H9 (cell line): ENCODE results near the gene PPP1R14C. TPM values are rescaled to one million over a fixed set of nuclear protein-coding genes. Genes with fewer than 3 reads are reported as not detected.

Experiments
- DNase-seq: peaks from one replicate; pipeline ENCODE4 v3.0.0-alpha.2; 2017
- H2AFZ ChIP-seq: one replicate; pipeline ENCODE4 v1.6.1; 2013; ENCODE audit warnings: mild to moderate bottlenecking, low read length, control low read depth, moderate library complexity
- H2AK5ac ChIP-seq: 2 replicates; pipeline ENCODE4 v1.6.1; 2013; ENCODE audit warnings: low read length, control low read depth, mixed read lengths; ENCODE audit not compliant: insufficient read length
- H2BK120ac ChIP-seq: one replicate; pipeline ENCODE4 v1.6.1; 2013; ENCODE audit warnings: low read depth, mild to moderate bottlenecking, low read length, control low read depth, inconsistent platforms; ENCODE audit not compliant: poor library complexity, severe bottlenecking
- H2BK12ac ChIP-seq: 2 replicates; pipeline ENCODE4 v1.6.1; 2013; ENCODE audit warnings: low read length, control low read depth, mixed read lengths, low read depth; ENCODE audit not compliant: insufficient read length
- H2BK15ac ChIP-seq: 2 replicates; pipeline ENCODE4 v1.6.1; 2013; ENCODE audit warnings: low read depth, low read length, control low read depth
- H2BK20ac ChIP-seq: one replicate; pipeline ENCODE4 v1.6.1; 2013; ENCODE audit warnings: low read depth, mild to moderate bottlenecking, low read length, control low read depth, inconsistent platforms; ENCODE audit not compliant: poor library complexity, severe bottlenecking
- H2BK5ac ChIP-seq: 2 replicates; pipeline ENCODE4 v1.6.1; 2013; ENCODE audit warnings: low read length, control low read depth, mixed read lengths; ENCODE audit not compliant: insufficient read length
- H3K14ac ChIP-seq: 2 replicates; pipeline ENCODE4 v1.6.1; 2013; ENCODE audit warnings: low read length, control low read depth; ENCODE audit not compliant: insufficient read depth
- H3K18ac ChIP-seq: 2 replicates; pipeline ENCODE4 v1.6.1; 2013; ENCODE audit warnings: low read depth, mild to moderate bottlenecking, mixed read lengths, low read length, control low read depth; ENCODE audit not compliant: insufficient read length
- H3K23ac ChIP-seq: 2 replicates; pipeline ENCODE4 v1.6.1; 2013; ENCODE audit warnings: low read length, control low read depth, mixed read lengths, low read depth; ENCODE audit not compliant: insufficient read length
- H3K23me2 ChIP-seq: 2 replicates; pipeline ENCODE4 v1.6.1; 2013; ENCODE audit warnings: low read depth, mild to moderate bottlenecking, mixed read lengths, low read length, control low read depth; ENCODE audit not compliant: insufficient read length, poor library complexity, severe bottlenecking
- H3K27ac ChIP-seq: 2 replicates; pipeline ENCODE4 v1.5.1; 2013; ENCODE audit warnings: low read length, control low read depth, mixed read lengths, low read depth; ENCODE audit not compliant: insufficient read length
- H3K27me3 ChIP-seq: 2 replicates; pipeline ENCODE4 v1.6.1; 2013; ENCODE audit warnings: low read length, control low read depth, inconsistent platforms; ENCODE audit not compliant: insufficient read depth
- H3K4ac ChIP-seq: 2 replicates; pipeline ENCODE4 v1.6.1; 2013; ENCODE audit warnings: low read depth, mild to moderate bottlenecking, control low read depth, inconsistent platforms, low read length, moderate library complexity
- H3K4me1 ChIP-seq: 2 replicates; pipeline ENCODE4 v1.6.1; 2013; ENCODE audit warnings: low read length, control low read depth, inconsistent platforms; ENCODE audit not compliant: insufficient read depth
- H3K4me2 ChIP-seq: 2 replicates; pipeline ENCODE4 v1.6.1; 2013; ENCODE audit warnings: low read length, control low read depth, mixed read lengths; ENCODE audit not compliant: insufficient read length, insufficient read depth
- H3K56ac ChIP-seq: 2 replicates; pipeline ENCODE4 v1.6.1; 2013; ENCODE audit warnings: low read depth, mild to moderate bottlenecking, mixed read lengths, low read length, control low read depth; ENCODE audit not compliant: insufficient read length
- H3K79me1 ChIP-seq: 2 replicates; pipeline ENCODE4 v1.6.1; 2013; ENCODE audit warnings: low read depth, mild to moderate bottlenecking, moderate library complexity, low read length, control low read depth, inconsistent platforms; ENCODE audit not compliant: insufficient read depth, poor library complexity, severe bottlenecking
- H3K79me2 ChIP-seq: 2 replicates; pipeline ENCODE4 v1.6.1; 2013; ENCODE audit warnings: low read length, control low read depth, inconsistent platforms; ENCODE audit not compliant: insufficient read depth
- H3K9ac ChIP-seq: 2 replicates; pipeline ENCODE4 v1.6.1; 2013; ENCODE audit warnings: low read length, control low read depth, mixed read lengths; ENCODE audit not compliant: insufficient read length; ENCODE audit errors: extremely low read depth
- H3K9me3 ChIP-seq: one replicate; pipeline ENCODE4 v1.6.1; 2013; ENCODE audit warnings: low read depth, low read length, inconsistent platforms; ENCODE audit not compliant: control insufficient read depth
- H3T11ph ChIP-seq: one replicate; pipeline ENCODE4 v1.6.1; 2013; ENCODE audit warnings: mild to moderate bottlenecking, low read length, control low read depth, inconsistent platforms
- H4K20me1 ChIP-seq: one replicate; pipeline ENCODE4 v1.6.1; 2013; ENCODE audit not compliant: control insufficient read depth, insufficient read length, insufficient read depth
- H4K5ac ChIP-seq: 2 replicates; pipeline ENCODE4 v1.6.1; 2013; ENCODE audit warnings: low read depth, mild to moderate bottlenecking, mixed read lengths, low read length, control low read depth; ENCODE audit not compliant: insufficient read length
- H4K8ac ChIP-seq: replicated peaks from 2 replicates; pipeline ENCODE4 v1.6.1; 2013; ENCODE audit warnings: low read length, control low read depth, mixed read lengths, low read depth; ENCODE audit not compliant: insufficient read length
- H4K91ac ChIP-seq: 2 replicates; pipeline ENCODE4 v1.6.1; 2013; ENCODE audit warnings: low read depth, mild to moderate bottlenecking, moderate library complexity, mixed read lengths, low read length, control low read depth; ENCODE audit not compliant: insufficient read length
- H3K27ac Mint-ChIP-seq, 3 experiments: 2 replicates in 2 of 3; 3 replicates in 1 of 3; pipeline ENCODE4 v1.8.0; 2020 to 2021; ENCODE audit warnings: mixed read lengths in 3 of 3, mild to moderate bottlenecking in 1 of 3, moderate library complexity in 1 of 3
- H3K27me3 Mint-ChIP-seq: 2 replicates; pipeline ENCODE4 v1.8.0; 2021; ENCODE audit warnings: low read depth, mild to moderate bottlenecking, moderate library complexity, mixed read lengths
- H3K36me3 Mint-ChIP-seq, 3 experiments: 2 replicates in 2 of 3; 3 replicates in 1 of 3; pipeline ENCODE4 v1.8.0; 2020 to 2021; ENCODE audit warnings: low read depth in 3 of 3, mixed read lengths in 3 of 3; ENCODE audit not compliant: insufficient read depth in 1 of 3
- H3K4me1 Mint-ChIP-seq, 2 experiments: 2 replicates each; pipeline ENCODE4 v1.8.0; 2020; ENCODE audit warnings: mixed read lengths in 2 of 2
- H3K4me3 Mint-ChIP-seq, 2 experiments: 2 replicates in 1 of 2; 3 replicates in 1 of 2; pipeline ENCODE4 v1.8.0; 2020 to 2021; ENCODE audit warnings: mild to moderate bottlenecking in 2 of 2, mixed read lengths in 2 of 2, moderate library complexity in 1 of 2
- H3K9me3 Mint-ChIP-seq, 2 experiments: 2 replicates in 1 of 2; 3 replicates in 1 of 2; pipeline ENCODE4 v1.8.0; 2020; ENCODE audit warnings: mild to moderate bottlenecking in 2 of 2, mixed read lengths in 2 of 2, moderate library complexity in 1 of 2
- WGBS: extraction: QIAGEN DNeasy Blood & Tissue Kit; methylation state at CpG from one replicate; pipeline ENCODE4 v1.1.7; 2013; ENCODE audit warnings: missing lambda C conversion rate, low lambda C conversion rate, mixed read lengths; ENCODE audit not compliant: insufficient read length; ENCODE audit errors: extremely low coverage; 5-methylcytosine and 5-hydroxymethylcytosine counted together
- total RNA-seq: library from RNA; stranded (reverse); gene quantifications from 2 replicates; pipeline ENCODE4 v1.2.1, GENCODE V29; 2021
- TF ChIP-seq, protein P1 (sequence below): fragments of 200-600 bp; sonication (generic); conservative IDR thresholded peaks from 3 replicates; pipeline ENCODE4 v1.8.0; 2021; ENCODE audit warnings: antibody characterized with exemption, mild to moderate bottlenecking

PPP1R14C gene
- total RNA-seq, 1 experiment from 2014 or later = 0.37 TPM

- no peak overlapping the region for H3K9ac ChIP-seq
- H3K4me3 Mint-ChIP-seq = no peak overlapping the region
- no CpG with 5 or more reads among the region's 6 CpGs for WGBS
- H3K9me3 ChIP-seq = no peaks in the 10 kb centered on the region
- no peak overlapping the region for H3K4ac ChIP-seq
- TF ChIP-seq, protein P1, sequence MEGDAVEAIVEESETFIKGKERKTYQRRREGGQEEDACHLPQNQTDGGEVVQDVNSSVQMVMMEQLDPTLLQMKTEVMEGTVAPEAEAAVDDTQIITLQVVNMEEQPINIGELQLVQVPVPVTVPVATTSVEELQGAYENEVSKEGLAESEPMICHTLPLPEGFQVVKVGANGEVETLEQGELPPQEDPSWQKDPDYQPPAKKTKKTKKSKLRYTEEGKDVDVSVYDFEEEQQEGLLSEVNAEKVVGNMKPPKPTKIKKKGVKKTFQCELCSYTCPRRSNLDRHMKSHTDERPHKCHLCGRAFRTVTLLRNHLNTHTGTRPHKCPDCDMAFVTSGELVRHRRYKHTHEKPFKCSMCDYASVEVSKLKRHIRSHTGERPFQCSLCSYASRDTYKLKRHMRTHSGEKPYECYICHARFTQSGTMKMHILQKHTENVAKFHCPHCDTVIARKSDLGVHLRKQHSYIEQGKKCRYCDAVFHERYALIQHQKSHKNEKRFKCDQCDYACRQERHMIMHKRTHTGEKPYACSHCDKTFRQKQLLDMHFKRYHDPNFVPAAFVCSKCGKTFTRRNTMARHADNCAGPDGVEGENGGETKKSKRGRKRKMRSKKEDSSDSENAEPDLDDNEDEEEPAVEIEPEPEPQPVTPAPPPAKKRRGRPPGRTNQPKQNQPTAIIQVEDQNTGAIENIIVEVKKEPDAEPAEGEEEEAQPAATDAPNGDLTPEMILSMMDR = no peak
- no peaks in the 10 kb centered on the region for H3K27me3 ChIP-seq
- no peak overlapping the region for H3K4me2 ChIP-seq
- peaks cover 0 to 2% of the 10 kb centered on the region in 2 experiments; a peak in 2 of 5 replicates for H3K9me3 Mint-ChIP-seq
- H3K27ac ChIP-seq = no peak overlapping the region
- no peaks in the 10 kb centered on the region for H3K4me1 Mint-ChIP-seq
- no peak overlapping the region for H2BK20ac ChIP-seq
- no peaks in the 10 kb centered on the region for H4K20me1 ChIP-seq
- H2BK12ac ChIP-seq = no peak overlapping the region
- no peak overlapping the region for H2BK15ac ChIP-seq
- no peaks in the 10 kb centered on the region; a peak in 2 of 7 replicates for H3K36me3 Mint-ChIP-seq
- H4K91ac ChIP-seq = no peak overlapping the region
- no peak overlapping the region for H4K8ac ChIP-seq
- H3K4me1 ChIP-seq = no peaks in the 10 kb centered on the region
- H2AK5ac ChIP-seq = no peak overlapping the region
- H3K79me1 ChIP-seq = no peaks in the 10 kb centered on the region
- no peak for DNase-seq
- H3K23ac ChIP-seq = no peak overlapping the region
- H3K14ac ChIP-seq = no peak overlapping the region
- no peak overlapping the region for H3T11ph ChIP-seq
- no peak overlapping the region for H2BK120ac ChIP-seq
- H3K79me2 ChIP-seq = no peaks in the 10 kb centered on the region
- H3K27ac Mint-ChIP-seq = no peak overlapping the region
- H3K18ac ChIP-seq = no peak overlapping the region
- H3K23me2 ChIP-seq = no peaks in the 10 kb centered on the region
- H3K27me3 Mint-ChIP-seq = no peaks in the 10 kb centered on the region; the same call in none of the 2 replicates
- H2AFZ ChIP-seq = no peak overlapping the region
- H4K5ac ChIP-seq = no peak overlapping the region
- no peak overlapping the region for H2BK5ac ChIP-seq
- H3K56ac ChIP-seq = no peak overlapping the region
Observed at GRCh38 chr6:150183966-150184365, 41.1 kb downstream of the PPP1R14C start.
